Endothelial cell of umbilical vein (primary cell): ENCODE data around the gene ADAP2. TPM values are rescaled to one million over a fixed set of nuclear protein-coding genes. Genes with fewer than 3 reads are reported as not detected.
A peak's percentile ranks its signal among the peaks of the same experiment; 100 is the strongest.

Experiments used
- BruUV-seq: library from RNA; stranded (reverse); fragments of 400-500 nt; replicated peaks from 2 replicates; lab custom pipeline; 2021; lab: Mats Ljungman, UMichigan
- CTCF ChIA-PET: fragments of 300-600, 350-600 bp; sonication (Branson Sonifier 250); formaldehyde crosslinking; loops from one replicate; lab custom pipeline; 2021; ENCODE audit warnings: antibody characterized with exemption, inconsistent platforms; lab: Charles Lee
- POLR2A ChIA-PET: fragments of 300-600, 350-600 bp; sonication (Branson Sonifier 250); formaldehyde crosslinking; loops from one replicate; lab custom pipeline; 2021; ENCODE audit warnings: antibody characterized with exemption, inconsistent platforms; lab: Charles Lee
- DNase-seq: peaks from one replicate; pipeline ENCODE4 v3.0.0-alpha.2; 2011; ENCODE audit warnings: low read depth, low spot score
- FAIRE-seq: peaks from 2 replicates; lab custom pipeline; 2011; peaks lifted over from hg19 to GRCh38; lab: Jason Lieb, UNC
- H2AFZ ChIP-seq: 2 replicates; pipeline ENCODE4 v1.6.0; 2012; ENCODE audit warnings: low read depth, low read length, control low read depth, inconsistent platforms
- H3K27ac ChIP-seq: 2 replicates; pipeline ENCODE4 v1.5.1; 2011; ENCODE audit warnings: low read depth, mild to moderate bottlenecking, control low read depth, low read length, moderate library complexity; ENCODE audit not compliant: insufficient read depth
- H3K27me3 ChIP-seq, 2 experiments: 2 replicates each; pipeline versions ENCODE4 v1.6.0 to v1.6.1; 2011; ENCODE audit warnings: low read length in 2 of 2, mixed read lengths in 1 of 2; ENCODE audit not compliant: control insufficient read depth in 2 of 2, insufficient read depth in 2 of 2
- H3K36me3 ChIP-seq, 2 experiments: 2 replicates in 1 of 2; 3 replicates in 1 of 2; pipeline ENCODE4 v1.5.1; 2011; ENCODE audit warnings: low read length in 2 of 2, mild to moderate bottlenecking in 1 of 2, moderate library complexity in 1 of 2; ENCODE audit not compliant: control insufficient read depth in 2 of 2, insufficient read depth in 2 of 2; ENCODE audit errors: extremely low read depth in 1 of 2
- H3K4me1 ChIP-seq: 3 replicates; pipeline ENCODE4 v1.5.1; 2011; ENCODE audit warnings: mild to moderate bottlenecking, low read length; ENCODE audit not compliant: control insufficient read depth, insufficient read depth; ENCODE audit errors: extremely low read depth
- H3K4me2 ChIP-seq: 2 replicates; pipeline ENCODE4 v1.6.1; 2011; ENCODE audit warnings: low read length, control low read depth, mixed read lengths; ENCODE audit not compliant: insufficient read depth
- H3K4me3 ChIP-seq, 3 experiments: fragments of 200-600 bp in 1 of 3; sonication (generic), shearing (Covaris generic) in 1 of 3; replicated peaks in 1 of 3; 2 replicates each; pipeline ENCODE4 v1.5.1; 2011 to 2016; ENCODE audit warnings: control low read depth in 3 of 3, low read length in 3 of 3, mild to moderate bottlenecking in 2 of 3, inconsistent platforms in 1 of 3, low read depth in 1 of 3, moderate library complexity in 1 of 3; ENCODE audit not compliant: insufficient read depth in 1 of 3
- H3K79me2 ChIP-seq: 2 replicates; pipeline ENCODE4 v1.6.0; 2012; ENCODE audit warnings: low read length, inconsistent platforms; ENCODE audit not compliant: control insufficient read depth, insufficient read depth
- H3K9ac ChIP-seq: replicated peaks from 2 replicates; pipeline ENCODE3; 2011; ENCODE audit warnings: low read length, control low read depth; ENCODE audit not compliant: insufficient read depth; ENCODE audit errors: extremely low read depth
- H3K9me1 ChIP-seq: replicated peaks from 3 replicates; pipeline ENCODE4 v1.6.0; 2011; ENCODE audit warnings: mild to moderate bottlenecking, low read length; ENCODE audit not compliant: control insufficient read depth, insufficient read depth; ENCODE audit errors: extremely low read depth
- H3K9me3 ChIP-seq: replicated peaks from 2 replicates; pipeline ENCODE4 v1.5.1; 2012; ENCODE audit warnings: low read length, inconsistent platforms; ENCODE audit not compliant: control insufficient read depth, insufficient read depth
- H4K20me1 ChIP-seq: replicated peaks from 2 replicates; pipeline ENCODE3; 2011; ENCODE audit warnings: mild to moderate bottlenecking, low read length; ENCODE audit not compliant: control insufficient read depth, insufficient read depth; ENCODE audit errors: extremely low read depth
- CTCF ChIP-seq, 2 donors: IDR thresholded peaks; 1 replicate in 1 of 2; 2 replicates in 1 of 2; pipeline ENCODE4 v1.5.1; 2011; ENCODE audit warnings: low read length in 2 of 2, mild to moderate bottlenecking in 2 of 2, moderate library complexity in 2 of 2, control low read depth in 1 of 2, inconsistent platforms in 1 of 2, low read depth in 1 of 2; ENCODE audit not compliant: insufficient read depth in 1 of 2; ENCODE audit errors: extremely low read depth in 1 of 2
- EZH2 ChIP-seq: IDR thresholded peaks from 2 replicates; pipeline ENCODE4 v1.6.1; 2012; ENCODE audit warnings: borderline replicate concordance, low read depth, mild to moderate bottlenecking, moderate library complexity, low read length, inconsistent platforms; ENCODE audit not compliant: severe bottlenecking
- FOS ChIP-seq: IDR thresholded peaks from 2 replicates; pipeline ENCODE4 v1.6.1; 2011; ENCODE audit warnings: mild to moderate bottlenecking, low read length, moderate library complexity, borderline replicate concordance; ENCODE audit not compliant: insufficient read depth
- GATA2 ChIP-seq: IDR thresholded peaks from 2 replicates; pipeline ENCODE4 v1.7.0; 2011; ENCODE audit warnings: low read depth, mild to moderate bottlenecking, moderate library complexity, mixed read lengths, low read length; ENCODE audit not compliant: insufficient read length, insufficient read depth
- JUN ChIP-seq: IDR thresholded peaks from 2 replicates; pipeline ENCODE4 v1.6.1; 2011; ENCODE audit warnings: borderline replicate concordance, low read depth; ENCODE audit not compliant: insufficient read length, insufficient read depth
- MAX ChIP-seq: IDR thresholded peaks from 2 replicates; pipeline ENCODE4 v1.6.1; 2011; ENCODE audit not compliant: insufficient read depth, insufficient read length
- MYC ChIP-seq: IDR thresholded peaks from one replicate; pipeline ENCODE4 v1.6.1; 2011; ENCODE audit warnings: mild to moderate bottlenecking, low read depth, low read length
- POLR2A ChIP-seq: IDR thresholded peaks from 2 replicates; pipeline ENCODE4 v1.6.1; 2012; ENCODE audit warnings: low read depth, mild to moderate bottlenecking, control low read depth, low read length
- POLR2AphosphoS5 ChIP-seq: IDR thresholded peaks from 2 replicates; pipeline ENCODE4 v1.6.1; 2012; ENCODE audit warnings: low read depth, mild to moderate bottlenecking, control low read depth, low read length, moderate library complexity; ENCODE audit not compliant: insufficient read depth
- dilution Hi-C: fragments of 300-500 bp; cut with MboI; formaldehyde crosslinking; loops from one replicate; pipeline ENCODE4 v1.15.0; 2019; ENCODE audit warnings: low sequenced_read_pairs; ENCODE audit not compliant: extremely low pct_ligation_motif_present
- intact Hi-C: fragments of 100-400 bp; cut with micrococcal nuclease; formaldehyde crosslinking; loops from one replicate; pipeline ENCODE4 v1.10.0; 2022
- polyA plus RNA-seq, 4 experiments: library from polyadenylated mRNA; depleted of rRNA in 3 of 4; stranded (reverse) in 3 of 4; unstranded in 1 of 4; fragments of >200 nt; gene quantifications; 2 replicates each; pipeline versions ENCODE4 v1.2.1 to v1.2.3, GENCODE V29; 2011 to 2012; ENCODE audit warnings: missing spikeins in 1 of 4
- total RNA-seq: library from RNA; stranded (reverse); gene quantifications from 2 replicates; pipeline ENCODE4 v1.2.3, GENCODE V29; 2021

The ADAP2 gene
- total and polyA plus RNA-seq, 2 donors (not counting 3 experiments of a cell fraction or from before 2014, with no cell fraction given): 0.28 to 1.0 TPM

GRCh38 chr17:30956764-30957374 lies 35.1 kb downstream of the ADAP2 start:
- POLR2A ChIA-PET: no interaction called here
- H3K4me2 ChIP-seq: no peak overlapping the region
- intact Hi-C loops: no loop called here
- H3K36me3 ChIP-seq: no peaks in the 10 kb centered on the region
- H3K27ac ChIP-seq: no peak overlapping the region
- H3K9me3 ChIP-seq: no peaks in the 10 kb centered on the region
- dilution Hi-C loops: no loop called here
- TF ChIP-seq JUN (no peak), GATA2 (no peak), FOS (no peak), EZH2 (no peak), POLR2AphosphoS5 (no peak), MAX (no peak), MYC (no peak), POLR2A (no peak), CTCF (IDR thresholded peaks at IDR 0.05; ENCODE audit: extremely low read depth in 1 of 2, insufficient read depth in 1 of 2, low read depth in 1 of 2, low read length in 2 of 2) (no peak)
- BruUV-seq: no TSS peak
- peaks cover 3 to 6% of the 10 kb centered on the region in 2 experiments for H3K27me3 ChIP-seq
- H3K79me2 ChIP-seq: no peaks in the 10 kb centered on the region
- H3K4me1 ChIP-seq: no peaks in the 10 kb centered on the region
- H3K9me1 ChIP-seq: no peaks in the 10 kb centered on the region
- H4K20me1 ChIP-seq: no peaks in the 10 kb centered on the region
- CTCF ChIA-PET: no interaction called here
- no peak overlapping the region for H3K9ac ChIP-seq
- H3K4me3 ChIP-seq: no peak overlapping the region
- no peak for FAIRE-seq
- peak; percentile 26 for DNase-seq
- peak overlapping the region; percentile 31 for H2AFZ ChIP-seq
